Esophagus (tissue), 2 donors: ENCODE results near the gene VRK1. TPM values are rescaled to one million over a fixed set of nuclear protein-coding genes. Genes with fewer than 3 reads are reported as not detected.

Experiments
- H3K27ac ChIP-seq, 2 donors: one replicate each; pipeline ENCODE4 v1.5.1; 2013; ENCODE audit warnings: low read depth in 2 of 2, mild to moderate bottlenecking in 2 of 2, inconsistent platforms in 1 of 2, low read length in 1 of 2, moderate library complexity in 1 of 2
- H3K27me3 ChIP-seq, 2 donors: one replicate each; pipeline ENCODE4 v1.6.1; 2013; ENCODE audit warnings: low read length in 2 of 2, control low read depth in 1 of 2, mild to moderate bottlenecking in 1 of 2; ENCODE audit not compliant: insufficient read depth in 2 of 2, control insufficient read depth in 1 of 2
- H3K36me3 ChIP-seq, 2 donors: one replicate each; pipeline ENCODE4 v1.6.1; 2013; ENCODE audit warnings: low read length in 1 of 2; ENCODE audit not compliant: control insufficient read depth in 2 of 2, insufficient read depth in 2 of 2
- H3K4me1 ChIP-seq, 2 donors: one replicate each; pipeline ENCODE4 v1.6.1; 2013; ENCODE audit warnings: low read length in 1 of 2; ENCODE audit not compliant: control insufficient read depth in 2 of 2, insufficient read depth in 2 of 2
- H3K4me3 ChIP-seq, 2 donors: one replicate each; pipeline ENCODE4 v1.5.1; 2013; ENCODE audit warnings: low read length in 2 of 2, mild to moderate bottlenecking in 2 of 2, low read depth in 1 of 2, moderate library complexity in 1 of 2
- H3K9me3 ChIP-seq, 2 donors: one replicate each; pipeline ENCODE4 v1.6.1; 2013; ENCODE audit warnings: mild to moderate bottlenecking in 2 of 2, low read depth in 1 of 2, low read length in 1 of 2, moderate library complexity in 1 of 2; ENCODE audit not compliant: control insufficient read depth in 2 of 2, insufficient read depth in 1 of 2
- WGBS, 2 donors: extraction: QIAGEN DNeasy Blood & Tissue Kit; methylation state at CpG; one replicate each; pipeline ENCODE4 v1.1.7; 2013; 5-methylcytosine and 5-hydroxymethylcytosine counted together
- polyA plus RNA-seq, 2 donors: library from polyadenylated mRNA; stranded (reverse); fragments of 200-250 nt; gene quantifications; one replicate each; pipeline ENCODE4 v1.2.3, GENCODE V29; 2013
- donor health status: healthy with polysubstance abuse.
- donor health status: Bipolar disorder and iron deficiency.

VRK1 gene
- polyA plus RNA-seq, 2 donors = 8.3 to 12.8 TPM

GRCh38 chr14:96830946-96831345 is 33.8 kb downstream of the VRK1 start:
- no peaks in the 10 kb centered on the region for H3K27me3 ChIP-seq
- no peaks in the 10 kb centered on the region for H3K36me3 ChIP-seq
- WGBS, 2 donors = 78 to 79% methylated on average over 1 of the region's 1 CpG
- no peaks in the 10 kb centered on the region for H3K4me1 ChIP-seq
- H3K4me3 ChIP-seq = no peak overlapping the region
- H3K27ac ChIP-seq = no peak overlapping the region
- no peaks in the 10 kb centered on the region for H3K9me3 ChIP-seq

- WGBS, 2 donors = 85 to 89% methylated on average over 2 of the region's 2 CpGs
These were observed 35.2 kb downstream of the VRK1 start for GRCh38 chr14:96832351-96832750.

GRCh38 chr14:96838449-96838848 is 41.3 kb downstream of the VRK1 start:
- no peaks in the 10 kb centered on the region for H3K27me3 ChIP-seq
- no peak overlapping the region for H3K4me3 ChIP-seq
- no peaks in the 10 kb centered on the region for H3K9me3 ChIP-seq
- no peak overlapping the region for H3K27ac ChIP-seq
- WGBS, 2 donors = 95 to 98% methylated on average over 4 of the region's 4 CpGs
- H3K36me3 ChIP-seq = peaks cover 0 to 2% of the 10 kb centered on the region in 2 donors
- no peaks in the 10 kb centered on the region for H3K4me1 ChIP-seq

More at GRCh38 chr14:96832351-96832750, 35.2 kb downstream of the VRK1 start:
- Histone ChIP-seq H3K9me3 (no peaks in the 10 kb centered on the region), H3K4me1 (no peaks in the 10 kb centered on the region), H3K4me3 (no peak overlapping the region), H3K27ac (no peak overlapping the region), H3K36me3 (peaks cover 0 to 2% of the 10 kb centered on the region in 2 donors), H3K27me3 (no peaks in the 10 kb centered on the region)

- Histone ChIP-seq H3K27me3 (no peaks in the 10 kb centered on the region), H3K4me1 (no peaks in the 10 kb centered on the region), H3K27ac (no peak overlapping the region), H3K4me3 (no peak overlapping the region), H3K36me3 (peaks cover 0 to 2% of the 10 kb centered on the region in 2 donors), H3K9me3 (no peaks in the 10 kb centered on the region)
- 90 to 93% methylated on average over 2 of the region's 2 CpGs for WGBS, 2 donors
These were observed 42.1 kb downstream of the VRK1 start for GRCh38 chr14:96839251-96839650.

GRCh38 chr14:96843137-96843536 is 46.0 kb downstream of the VRK1 start:
- H3K4me3 ChIP-seq = no peak overlapping the region

GRCh38 chr14:96844857-96845570 is 47.8 kb downstream of the VRK1 start:
- Histone ChIP-seq H3K27ac (no peak overlapping the region), H3K36me3 (no peaks in the 10 kb centered on the region), H3K4me3 (no peak overlapping the region), H3K9me3 (no peaks in the 10 kb centered on the region), H3K4me1 (no peaks in the 10 kb centered on the region), H3K27me3 (no peaks in the 10 kb centered on the region)
- 95 to 96% methylated on average over 1 of the region's 1 CpG for WGBS, 2 donors

More at GRCh38 chr14:96843137-96843536, 46.0 kb downstream of the VRK1 start:
- H3K4me1 ChIP-seq = no peaks in the 10 kb centered on the region
- no peaks in the 10 kb centered on the region for H3K9me3 ChIP-seq
- no peaks in the 10 kb centered on the region for H3K27me3 ChIP-seq
- H3K27ac ChIP-seq = no peak overlapping the region
- H3K36me3 ChIP-seq = no peaks in the 10 kb centered on the region

GRCh38 chr14:96847451-96847850 is 50.3 kb downstream of the VRK1 start:
- H3K27ac ChIP-seq = no peak overlapping the region
- WGBS, 2 donors = 60 to 69% methylated on average over 1 of the region's 1 CpG
- H3K4me3 ChIP-seq = no peak overlapping the region
- H3K36me3 ChIP-seq = no peaks in the 10 kb centered on the region
- no peaks in the 10 kb centered on the region for H3K27me3 ChIP-seq
- no peaks in the 10 kb centered on the region for H3K9me3 ChIP-seq
- H3K4me1 ChIP-seq = no peaks in the 10 kb centered on the region

- Histone ChIP-seq H3K27ac (no peak overlapping the region), H3K9me3 (no peaks in the 10 kb centered on the region), H3K4me3 (no peak overlapping the region), H3K27me3 (no peaks in the 10 kb centered on the region), H3K36me3 (no peaks in the 10 kb centered on the region), H3K4me1 (no peaks in the 10 kb centered on the region)
- whole genome bisulfite sequencing, 2 donors = 87 to 94% methylated on average over 4 of the region's 4 CpGs
These were observed 50.8 kb downstream of the VRK1 start for GRCh38 chr14:96848011-96848410.

- no peaks in the 10 kb centered on the region for H3K4me1 ChIP-seq
- no peak overlapping the region for H3K27ac ChIP-seq
- no peak overlapping the region for H3K4me3 ChIP-seq
- no peaks in the 10 kb centered on the region for H3K36me3 ChIP-seq
- H3K9me3 ChIP-seq = no peaks in the 10 kb centered on the region
- H3K27me3 ChIP-seq = no peaks in the 10 kb centered on the region
These were observed 52.6 kb downstream of the VRK1 start for GRCh38 chr14:96849733-96850132.

GRCh38 chr14:96851694-96852381 is 54.7 kb downstream of the VRK1 start:
- H3K9me3 ChIP-seq = no peaks in the 10 kb centered on the region
- H3K27me3 ChIP-seq = no peaks in the 10 kb centered on the region
- H3K36me3 ChIP-seq = peaks cover 0 to 2% of the 10 kb centered on the region in 2 donors
- no peaks in the 10 kb centered on the region for H3K4me1 ChIP-seq
- H3K4me3 ChIP-seq = no peak overlapping the region
- 89 to 90% methylated on average over 4 of the region's 4 CpGs for WGBS, 2 donors
- no peak overlapping the region for H3K27ac ChIP-seq
